Testis (tissue), 3 donors: Measurements from ENCODE around the gene VMP1. TPM values are rescaled to one million over a fixed set of nuclear protein-coding genes. Genes with fewer than 3 reads are reported as not detected.

Source experiments
- DNase-seq: peaks from one replicate; pipeline ENCODE4 v3.0.0-alpha.2; 2019
- H3K27ac ChIP-seq, 2 donors: fragments of 200-600 bp; sonication (generic); one replicate each; pipeline ENCODE4 v1.5.1; 2019
- H3K27me3 ChIP-seq: fragments of 200-600 bp; sonication (generic); one replicate; pipeline ENCODE4 v1.5.1; 2019
- H3K36me3 ChIP-seq: fragments of 200-600 bp; sonication (generic); one replicate; pipeline ENCODE4 v1.5.1; 2017; ENCODE audit warnings: low read depth; ENCODE audit errors: missing control alignments
- H3K4me1 ChIP-seq: fragments of 200-600 bp; sonication (generic); one replicate; pipeline ENCODE4 v1.5.1; 2019
- H3K4me3 ChIP-seq, 2 donors: fragments of 200-600 bp; sonication (generic); one replicate each; pipeline ENCODE4 v1.5.1; 2017 to 2019
- H3K9me3 ChIP-seq: fragments of 200-600 bp; sonication (generic); one replicate; pipeline ENCODE4 v1.5.1; 2017
- POLR2A ChIP-seq: fragments of 450-650 bp; IDR thresholded peaks from one replicate; pipeline ENCODE4 v1.6.1; 2017; ENCODE audit warnings: antibody characterized with exemption, mild to moderate bottlenecking, moderate library complexity
- WGBS, 2 donors: methylation state at CpG; one replicate each; pipeline ENCODE4 v1.1.5; 2018; 5-methylcytosine and 5-hydroxymethylcytosine counted together
- intact Hi-C: fragments of 100-400 bp; cut with DNase I; formaldehyde crosslinking; loops from one replicate; pipeline ENCODE4 v1.15.1; 2023; ENCODE audit warnings: low total_unique reads
- polyA plus RNA-seq: library from polyadenylated mRNA; stranded (reverse); fragments of 350-450 nt; fragmentation: Illumina TruSeq; extraction: RNeasy Lipid Tissue Mini Kit (QIAGEN cat#74804); gene quantifications from one replicate; pipeline ENCODE4 v1.2.3, GENCODE V29; 2014; ENCODE audit warnings: low read depth, low replicate concordance; ENCODE audit not compliant: insufficient read depth
- total RNA-seq, 2 donors: library from RNA; depleted of rRNA; stranded (reverse); fragments of >200 nt; gene quantifications; one replicate each; pipeline ENCODE4 v1.2.3, GENCODE V29; 2016
- TF ChIP-seq, protein P1 (sequence below), 3 experiments: fragments of 450-650 bp in 2 of 3; fragments of 200-600 bp in 1 of 3; sonication (generic) in 1 of 3; IDR thresholded peaks; one replicate each; pipeline ENCODE4 v1.5.1; 2016 to 2019; ENCODE audit warnings: antibody characterized with exemption in 3 of 3, mild to moderate bottlenecking in 2 of 3, moderate library complexity in 1 of 3

The VMP1 gene
- total and polyA plus RNA-seq, 3 donors from 2014 or later, result 63.1 to 144 (median 108) TPM

DNA sequence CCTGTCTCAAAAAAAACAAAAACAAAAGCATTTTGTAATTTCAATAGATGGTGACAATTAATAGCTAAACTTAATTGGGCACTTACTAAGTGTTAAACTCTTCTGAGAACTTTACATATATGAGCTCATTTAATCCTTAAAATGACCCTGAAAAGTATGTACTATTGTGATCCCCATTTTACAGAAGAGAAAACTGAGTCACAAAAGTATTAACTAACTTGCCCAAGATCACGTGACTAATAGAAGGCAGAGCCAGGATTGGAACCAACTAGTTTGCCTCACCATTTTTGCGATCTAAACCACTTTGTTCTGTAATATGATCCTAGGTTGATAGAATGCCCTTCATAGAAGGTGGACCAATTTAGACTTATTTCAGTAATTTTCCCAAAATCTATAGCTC, 26.2 kb downstream of the VMP1 start:
- TF ChIP-seq, protein P1, sequence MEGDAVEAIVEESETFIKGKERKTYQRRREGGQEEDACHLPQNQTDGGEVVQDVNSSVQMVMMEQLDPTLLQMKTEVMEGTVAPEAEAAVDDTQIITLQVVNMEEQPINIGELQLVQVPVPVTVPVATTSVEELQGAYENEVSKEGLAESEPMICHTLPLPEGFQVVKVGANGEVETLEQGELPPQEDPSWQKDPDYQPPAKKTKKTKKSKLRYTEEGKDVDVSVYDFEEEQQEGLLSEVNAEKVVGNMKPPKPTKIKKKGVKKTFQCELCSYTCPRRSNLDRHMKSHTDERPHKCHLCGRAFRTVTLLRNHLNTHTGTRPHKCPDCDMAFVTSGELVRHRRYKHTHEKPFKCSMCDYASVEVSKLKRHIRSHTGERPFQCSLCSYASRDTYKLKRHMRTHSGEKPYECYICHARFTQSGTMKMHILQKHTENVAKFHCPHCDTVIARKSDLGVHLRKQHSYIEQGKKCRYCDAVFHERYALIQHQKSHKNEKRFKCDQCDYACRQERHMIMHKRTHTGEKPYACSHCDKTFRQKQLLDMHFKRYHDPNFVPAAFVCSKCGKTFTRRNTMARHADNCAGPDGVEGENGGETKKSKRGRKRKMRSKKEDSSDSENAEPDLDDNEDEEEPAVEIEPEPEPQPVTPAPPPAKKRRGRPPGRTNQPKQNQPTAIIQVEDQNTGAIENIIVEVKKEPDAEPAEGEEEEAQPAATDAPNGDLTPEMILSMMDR (IDR thresholded peaks at IDR 0.05), result no peak
- no peak for TF ChIP-seq POLR2A
- intact Hi-C loops, result no loop called here
- Histone ChIP-seq H3K27me3 (no peaks in the 10 kb centered on the region), H3K36me3 (no peaks in the 10 kb centered on the region), H3K27ac (no peak overlapping the region), H3K9me3 (no peaks in the 10 kb centered on the region), H3K4me3 (no peak overlapping the region), H3K4me1 (no peaks in the 10 kb centered on the region)
- DNase-seq, result no peak
- 95 to 100% methylated on average over 2 of the region's 2 CpGs for WGBS, 2 donors

DNA sequence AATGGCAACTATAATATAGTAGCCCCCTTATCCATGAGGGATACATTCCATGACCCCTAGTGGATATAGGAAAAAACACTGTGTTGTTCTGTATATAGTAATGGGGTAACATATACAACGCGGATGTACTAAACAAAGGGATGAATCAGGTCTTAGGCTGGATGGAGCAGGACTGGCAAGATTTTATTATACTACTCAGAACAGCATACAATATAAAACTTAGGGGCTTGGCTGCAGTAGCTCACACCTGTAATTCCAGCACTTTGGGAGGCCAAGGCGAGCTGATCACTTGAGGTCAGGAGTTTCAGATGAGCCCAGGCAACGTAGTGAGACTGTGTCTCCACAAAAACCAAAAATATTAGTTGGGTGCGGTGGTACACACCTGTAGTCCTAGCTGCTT, 26.8 kb downstream of the VMP1 start:
- Histone ChIP-seq H3K4me3 (no peak overlapping the region), H3K27ac (no peak overlapping the region), H3K27me3 (no peaks in the 10 kb centered on the region), H3K9me3 (no peaks in the 10 kb centered on the region), H3K4me1 (no peaks in the 10 kb centered on the region), H3K36me3 (no peaks in the 10 kb centered on the region)
- TF ChIP-seq, protein P1 (IDR thresholded peaks at IDR 0.05), result no peak
- TF ChIP-seq POLR2A, result no peak
- no peak for DNase-seq
- WGBS, 2 donors, result 96 to 98% methylated on average over 5 of the region's 5 CpGs
- intact Hi-C loops, result no loop called here

DNA sequence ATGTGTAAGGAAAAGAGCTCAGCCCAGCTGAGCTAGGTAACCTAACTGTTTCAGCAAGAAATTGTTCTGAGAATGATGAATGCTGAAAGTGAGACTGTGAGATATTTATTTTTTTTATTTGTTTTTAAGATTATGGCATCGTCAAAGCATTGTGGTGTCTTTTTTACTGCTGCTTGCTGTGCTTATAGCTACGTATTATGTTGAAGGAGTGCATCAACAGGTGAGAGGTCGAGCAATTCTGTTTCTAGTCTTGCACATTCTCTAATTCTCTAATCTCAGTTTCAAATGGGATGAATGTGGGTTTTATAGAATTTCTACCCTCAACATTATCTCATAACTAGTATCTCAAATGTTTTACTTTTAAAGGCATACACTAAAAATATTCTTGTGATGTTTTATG, 29.9 kb downstream of the VMP1 start:
- Histone ChIP-seq H3K4me3 (no peak overlapping the region), H3K36me3 (no peaks in the 10 kb centered on the region), H3K9me3 (no peaks in the 10 kb centered on the region), H3K27ac (peak overlapping the region; percentile 26 to 55), H3K27me3 (no peaks in the 10 kb centered on the region), H3K4me1 (peaks cover 10% of the 10 kb centered on the region)
- intact Hi-C loops, result no loop called here
- TF ChIP-seq, protein P1 (IDR thresholded peaks at IDR 0.05), result no peak
- no peak for TF ChIP-seq POLR2A
- WGBS, 2 donors, result 91 to 92% methylated on average over 3 of the region's 3 CpGs
- no peak for DNase-seq

DNA sequence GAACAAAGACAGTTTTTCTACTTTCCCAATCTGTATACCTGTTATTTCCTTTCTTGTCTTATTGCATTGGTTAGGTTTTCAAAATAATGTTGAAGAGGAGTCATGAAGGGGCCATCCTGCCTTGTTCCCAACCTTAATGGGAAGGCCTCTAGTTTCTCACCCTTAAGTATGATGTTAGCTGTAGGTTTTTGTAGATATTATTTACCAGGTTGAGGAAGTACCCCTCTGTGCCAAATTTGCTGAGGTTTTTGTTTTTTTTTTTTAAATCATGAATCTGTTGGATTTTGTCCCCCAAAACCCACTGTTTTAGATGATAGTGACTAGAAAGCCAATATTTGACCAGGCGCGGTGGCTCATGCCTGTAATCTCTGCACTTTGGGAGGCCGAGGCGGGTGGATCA, 36.4 kb downstream of the VMP1 start:
- H3K27ac ChIP-seq, result no peak overlapping the region
- intact Hi-C loops, result no loop called here
- WGBS, 2 donors, result 93 to 98% methylated on average over 4 of the region's 4 CpGs

DNA sequence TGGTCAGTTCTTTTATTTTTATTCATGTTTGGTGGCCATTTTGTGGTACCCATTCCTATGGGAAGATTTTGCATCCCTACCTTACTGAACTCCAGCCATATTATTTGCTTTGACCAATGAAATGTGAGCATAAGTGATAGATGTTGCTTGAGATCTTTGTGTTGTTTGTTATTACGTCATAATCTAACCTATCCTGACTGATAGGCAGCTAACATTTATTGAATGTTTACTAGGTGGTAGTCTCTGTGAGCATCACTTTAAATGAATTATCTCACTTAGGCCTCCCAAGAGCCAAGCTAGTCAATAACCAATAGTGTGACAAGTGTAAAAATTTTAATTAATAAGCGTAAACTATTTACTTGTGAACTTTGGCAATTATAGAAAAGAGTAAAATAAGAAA, 37.6 kb downstream of the VMP1 start:
- TF ChIP-seq, protein P1 (IDR thresholded peaks at IDR 0.05), result no peak
- TF ChIP-seq POLR2A, result no peak
- WGBS, 2 donors, result 96 to 99% methylated on average over 2 of the region's 2 CpGs
- no peak for DNase-seq
- intact Hi-C loops, result no loop called here
- no peaks in the 10 kb centered on the region for H3K9me3 ChIP-seq
- no peaks in the 10 kb centered on the region for H3K27me3 ChIP-seq
- no peak overlapping the region for H3K4me3 ChIP-seq
- H3K36me3 ChIP-seq, result no peaks in the 10 kb centered on the region
- H3K4me1 ChIP-seq, result peaks cover 11% of the 10 kb centered on the region
- no peak overlapping the region for H3K27ac ChIP-seq

More for the DNA sequence above, 36.4 kb downstream of the VMP1 start:
- Histone ChIP-seq H3K36me3 (no peaks in the 10 kb centered on the region), H3K4me1 (peaks cover 11% of the 10 kb centered on the region), H3K9me3 (no peaks in the 10 kb centered on the region), H3K4me3 (no peak overlapping the region), H3K27me3 (no peaks in the 10 kb centered on the region)
- TF ChIP-seq, protein P1 (IDR thresholded peaks at IDR 0.05), result no peak
- no peak for TF ChIP-seq POLR2A
- no peak for DNase-seq
